SK-N-MC (cell line): Measurements from ENCODE around the gene ZNF473.

ENCODE experiments used
- EZH2 ChIP-seq: fragments of 200-600 bp; sonication (generic); IDR thresholded peaks from one replicate; pipeline ENCODE4 v1.6.1; 2017; ENCODE audit warnings: antibody characterized with exemption
- POLR2AphosphoS5 ChIP-seq: IDR thresholded peaks from 2 replicates; pipeline ENCODE4 v1.6.1; 2012; ENCODE audit warnings: mild to moderate bottlenecking, low read depth, low read length, borderline replicate concordance

DNA sequence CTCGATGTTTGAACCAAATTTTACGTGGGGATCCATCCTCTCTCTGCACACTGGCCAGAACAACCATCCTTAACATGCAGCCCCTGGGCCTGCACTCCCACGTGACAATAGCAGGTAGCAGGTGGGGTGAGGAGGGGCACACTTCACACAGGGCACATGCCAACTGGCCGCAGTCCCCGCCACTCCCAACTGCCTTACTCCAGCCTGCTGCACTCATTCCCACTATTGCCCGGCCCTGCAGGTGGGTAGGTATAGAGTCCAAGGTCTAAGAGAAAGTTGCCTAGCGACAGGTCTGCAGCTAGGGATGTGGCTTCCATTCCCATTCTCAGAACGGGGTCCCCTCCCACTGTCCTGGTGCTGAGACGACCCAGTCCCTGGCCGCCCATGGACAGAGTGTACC, 18.6 kb upstream of the ZNF473 start:
- TF ChIP-seq POLR2AphosphoS5 (no peak), EZH2 (no peak)
